Astrocyte (in vitro differentiated cells and primary cell): ENCODE measurements around the gene LMNTD2. TPM values are rescaled to one million over a fixed set of nuclear protein-coding genes. Genes with fewer than 3 reads are reported as not detected.

Source experiments
- DNase-seq: peaks from one replicate; pipeline ENCODE4 v3.0.0-alpha.2; 2010; ENCODE audit warnings: low read depth
- FAIRE-seq: peaks from 2 replicates; lab custom pipeline; 2011; peaks lifted over from hg19 to GRCh38; lab: Jason Lieb, UNC
- H2AFZ ChIP-seq: 2 replicates; pipeline ENCODE4 v1.6.0; 2012; ENCODE audit warnings: low read depth, low read length, inconsistent platforms
- H3K27ac ChIP-seq: 2 replicates; pipeline ENCODE4 v1.5.1; 2011; ENCODE audit warnings: low read depth, low read length, inconsistent platforms
- H3K27me3 ChIP-seq: 2 replicates; pipeline ENCODE4 v1.6.0; 2011; ENCODE audit warnings: low read length, inconsistent platforms; ENCODE audit not compliant: insufficient read depth
- H3K36me3 ChIP-seq: 2 replicates; pipeline ENCODE4 v1.5.1; 2011; ENCODE audit warnings: low read length, inconsistent platforms; ENCODE audit not compliant: insufficient read depth
- H3K4me1 ChIP-seq: 2 replicates; pipeline ENCODE4 v1.5.1; 2011; ENCODE audit warnings: low read length, inconsistent platforms; ENCODE audit not compliant: insufficient read depth
- H3K4me2 ChIP-seq: 2 replicates; pipeline ENCODE4 v1.6.0; 2012; ENCODE audit warnings: low read length, inconsistent platforms
- H3K4me3 ChIP-seq: 2 replicates; pipeline ENCODE4 v1.5.1; 2011; ENCODE audit warnings: low read depth, mild to moderate bottlenecking, low read length, inconsistent platforms; ENCODE audit not compliant: insufficient read depth
- H3K79me2 ChIP-seq: 2 replicates; pipeline ENCODE4 v1.6.0; 2012; ENCODE audit warnings: mild to moderate bottlenecking, low read length, inconsistent platforms; ENCODE audit not compliant: insufficient read depth
- H3K9ac ChIP-seq: 2 replicates; pipeline ENCODE4 v1.6.0; 2012; ENCODE audit warnings: mild to moderate bottlenecking, low read length, inconsistent platforms
- H3K9me3 ChIP-seq: 2 replicates; pipeline ENCODE4 v1.5.1; 2012; ENCODE audit warnings: low read depth, mild to moderate bottlenecking, low read length, inconsistent platforms; ENCODE audit not compliant: insufficient read depth
- H4K20me1 ChIP-seq: 2 replicates; pipeline ENCODE4 v1.6.0; 2012; ENCODE audit warnings: low read length, inconsistent platforms; ENCODE audit not compliant: insufficient read depth
- H3K27ac Mint-ChIP-seq: one replicate; pipeline ENCODE4 v1.8.0; 2021; ENCODE audit warnings: mild to moderate bottlenecking, mixed read lengths; ENCODE audit not compliant: unreplicated experiment
- H3K27me3 Mint-ChIP-seq: one replicate; pipeline ENCODE4 v1.8.0; 2021; ENCODE audit warnings: low read depth, mixed read lengths; ENCODE audit not compliant: unreplicated experiment
- H3K36me3 Mint-ChIP-seq: one replicate; pipeline ENCODE4 v1.8.0; 2021; ENCODE audit warnings: low read depth, mixed read lengths; ENCODE audit not compliant: unreplicated experiment
- H3K4me1 Mint-ChIP-seq: one replicate; pipeline ENCODE4 v1.8.0; 2021; ENCODE audit warnings: low read depth, mixed read lengths; ENCODE audit not compliant: unreplicated experiment
- H3K4me3 Mint-ChIP-seq: one replicate; pipeline ENCODE4 v1.8.0; 2021; ENCODE audit warnings: mild to moderate bottlenecking, moderate library complexity, mixed read lengths; ENCODE audit not compliant: unreplicated experiment
- H3K9me3 Mint-ChIP-seq: one replicate; pipeline ENCODE4 v1.8.0; 2021; ENCODE audit warnings: mild to moderate bottlenecking, mixed read lengths; ENCODE audit not compliant: unreplicated experiment
- EZH2 ChIP-seq: IDR thresholded peaks from 2 replicates; pipeline ENCODE4 v1.6.1; 2012; ENCODE audit warnings: mild to moderate bottlenecking, low read length, inconsistent platforms; ENCODE audit not compliant: insufficient read depth
- total RNA-seq: library from RNA; stranded (reverse); gene quantifications from 2 replicates; pipeline ENCODE4 v1.2.1, GENCODE V29; 2021
- TF ChIP-seq, protein P1 (sequence below): IDR thresholded peaks from 2 replicates; pipeline ENCODE4 v1.5.1; 2011; ENCODE audit warnings: low read depth, mild to moderate bottlenecking, inconsistent platforms, low read length, moderate library complexity; ENCODE audit not compliant: insufficient read depth

Gene LMNTD2
- total RNA-seq, 1 donor from 2014 or later, result 2.8 TPM

DNA sequence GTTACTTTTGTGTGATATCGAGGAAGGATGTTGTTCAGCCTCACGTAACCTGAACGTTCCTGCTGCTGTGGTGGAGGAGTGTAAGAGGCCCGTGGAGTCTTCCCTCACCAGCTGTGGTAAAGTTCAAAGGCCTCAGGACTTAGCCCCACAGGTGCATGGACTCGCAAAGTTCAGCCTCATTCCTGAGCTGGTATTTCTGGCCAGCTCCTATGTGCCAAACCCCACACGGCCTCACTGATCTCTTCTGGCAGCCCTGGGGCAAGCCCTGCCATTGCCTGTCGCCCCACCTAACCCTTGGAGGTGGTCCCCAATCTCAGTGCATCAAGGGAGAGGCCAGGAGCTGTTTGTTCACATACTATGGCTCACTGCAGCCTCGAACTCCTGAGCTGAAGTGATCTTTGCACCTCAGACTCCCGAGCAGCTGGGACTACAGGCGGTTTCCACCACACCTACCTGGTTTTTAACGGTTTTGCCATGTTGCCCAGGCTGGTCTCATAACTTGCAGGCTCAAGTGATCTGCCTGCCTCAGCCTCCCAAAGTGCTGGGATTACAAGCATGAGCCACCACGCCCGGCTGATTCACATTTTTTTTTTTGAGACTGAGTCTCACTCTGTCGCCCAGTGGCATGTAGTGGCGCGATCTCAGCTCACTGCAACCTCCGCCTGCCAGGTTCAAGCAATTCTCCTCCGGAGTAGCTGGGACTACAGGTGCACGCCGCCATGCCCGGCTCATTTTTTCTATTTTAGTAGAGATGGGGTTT is 17.9 kb upstream of the LMNTD2 start:
- Histone ChIP-seq H2AFZ (no peak overlapping the region), H3K4me1 (peaks cover 16% of the 10 kb centered on the region), H3K27ac (no peak overlapping the region), H3K9me3 (no peaks in the 10 kb centered on the region), H3K36me3 (peaks cover 5% of the 10 kb centered on the region), H4K20me1 (peaks cover 58% of the 10 kb centered on the region), H3K4me2 (peak overlapping the region; percentile 96), H3K79me2 (peaks cover 61% of the 10 kb centered on the region), H3K4me3 (peak overlapping the region; percentile 98), H3K9ac (peak overlapping the region; percentile 99), H3K27me3 (peaks cover 6% of the 10 kb centered on the region)
- FAIRE-seq (no peak), DNase-seq (no peak)
- Mint-ChIP-seq H3K4me3 (peak overlapping the region; percentile 98), H3K4me1 (peaks cover 39% of the 10 kb centered on the region), H3K9me3 (no peaks in the 10 kb centered on the region), H3K27me3 (peaks cover 13% of the 10 kb centered on the region), H3K27ac (peak overlapping the region; percentile 26), H3K36me3 (peaks cover 12% of the 10 kb centered on the region)
- no peak for TF ChIP-seq EZH2
- TF ChIP-seq, protein P1, sequence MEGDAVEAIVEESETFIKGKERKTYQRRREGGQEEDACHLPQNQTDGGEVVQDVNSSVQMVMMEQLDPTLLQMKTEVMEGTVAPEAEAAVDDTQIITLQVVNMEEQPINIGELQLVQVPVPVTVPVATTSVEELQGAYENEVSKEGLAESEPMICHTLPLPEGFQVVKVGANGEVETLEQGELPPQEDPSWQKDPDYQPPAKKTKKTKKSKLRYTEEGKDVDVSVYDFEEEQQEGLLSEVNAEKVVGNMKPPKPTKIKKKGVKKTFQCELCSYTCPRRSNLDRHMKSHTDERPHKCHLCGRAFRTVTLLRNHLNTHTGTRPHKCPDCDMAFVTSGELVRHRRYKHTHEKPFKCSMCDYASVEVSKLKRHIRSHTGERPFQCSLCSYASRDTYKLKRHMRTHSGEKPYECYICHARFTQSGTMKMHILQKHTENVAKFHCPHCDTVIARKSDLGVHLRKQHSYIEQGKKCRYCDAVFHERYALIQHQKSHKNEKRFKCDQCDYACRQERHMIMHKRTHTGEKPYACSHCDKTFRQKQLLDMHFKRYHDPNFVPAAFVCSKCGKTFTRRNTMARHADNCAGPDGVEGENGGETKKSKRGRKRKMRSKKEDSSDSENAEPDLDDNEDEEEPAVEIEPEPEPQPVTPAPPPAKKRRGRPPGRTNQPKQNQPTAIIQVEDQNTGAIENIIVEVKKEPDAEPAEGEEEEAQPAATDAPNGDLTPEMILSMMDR, result no peak

DNA sequence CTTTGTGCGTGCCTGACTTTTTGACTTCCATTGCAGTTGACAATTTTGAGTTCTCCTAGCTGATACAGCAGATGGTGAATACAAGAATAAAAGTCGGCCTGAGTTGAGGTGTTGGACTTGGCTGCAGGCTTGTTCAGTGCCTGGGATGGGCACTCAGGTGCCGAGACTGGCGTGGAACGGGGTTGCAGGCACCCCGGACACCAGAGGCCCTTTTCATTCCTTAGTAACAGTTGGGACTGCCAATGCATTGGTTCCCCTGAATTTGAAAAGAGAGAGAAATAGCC is 17.0 kb upstream of the LMNTD2 start:
- H3K4me3 Mint-ChIP-seq, result peak overlapping the region; percentile 98
- TF ChIP-seq, protein P1, result no peak
- no peak for TF ChIP-seq EZH2
- Histone ChIP-seq H4K20me1 (peaks cover 53% of the 10 kb centered on the region), H2AFZ (no peak overlapping the region), H3K4me3 (peak overlapping the region; percentile 98), H3K4me2 (peak overlapping the region; percentile 96), H3K27me3 (peaks cover 6% of the 10 kb centered on the region), H3K9me3 (no peaks in the 10 kb centered on the region), H3K4me1 (peaks cover 16% of the 10 kb centered on the region), H3K27ac (peak overlapping the region; percentile 84), H3K36me3 (peaks cover 3% of the 10 kb centered on the region), H3K9ac (peak overlapping the region; percentile 99), H3K79me2 (peaks cover 57% of the 10 kb centered on the region)
- H3K27ac Mint-ChIP-seq, result peak overlapping the region; percentile 92
- peaks cover 12% of the 10 kb centered on the region for H3K36me3 Mint-ChIP-seq
- DNase-seq, result no peak
- peaks cover 17% of the 10 kb centered on the region for H3K27me3 Mint-ChIP-seq
- no peaks in the 10 kb centered on the region for H3K9me3 Mint-ChIP-seq
- peaks cover 39% of the 10 kb centered on the region for H3K4me1 Mint-ChIP-seq
- FAIRE-seq, result no peak
